RPMI7951 (cell line): Measurements from ENCODE around the gene PRKCZ. TPM values are rescaled to one million over a fixed set of nuclear protein-coding genes. Genes with fewer than 3 reads are reported as not detected.

Experiments used
- DNase-seq: peaks from one replicate; pipeline ENCODE4 v3.0.0-alpha.2; 2012; ENCODE audit warnings: low read depth
- total RNA-seq: library from RNA; depleted of rRNA; stranded (reverse); fragments of >200 nt; shearing (Covaris generic); gene quantifications from 2 replicates; pipeline ENCODE4 v1.2.3, GENCODE V29; 2014

PRKCZ gene
- total RNA-seq, 1 experiment from 2014 or later, result 2.3 TPM

DNA sequence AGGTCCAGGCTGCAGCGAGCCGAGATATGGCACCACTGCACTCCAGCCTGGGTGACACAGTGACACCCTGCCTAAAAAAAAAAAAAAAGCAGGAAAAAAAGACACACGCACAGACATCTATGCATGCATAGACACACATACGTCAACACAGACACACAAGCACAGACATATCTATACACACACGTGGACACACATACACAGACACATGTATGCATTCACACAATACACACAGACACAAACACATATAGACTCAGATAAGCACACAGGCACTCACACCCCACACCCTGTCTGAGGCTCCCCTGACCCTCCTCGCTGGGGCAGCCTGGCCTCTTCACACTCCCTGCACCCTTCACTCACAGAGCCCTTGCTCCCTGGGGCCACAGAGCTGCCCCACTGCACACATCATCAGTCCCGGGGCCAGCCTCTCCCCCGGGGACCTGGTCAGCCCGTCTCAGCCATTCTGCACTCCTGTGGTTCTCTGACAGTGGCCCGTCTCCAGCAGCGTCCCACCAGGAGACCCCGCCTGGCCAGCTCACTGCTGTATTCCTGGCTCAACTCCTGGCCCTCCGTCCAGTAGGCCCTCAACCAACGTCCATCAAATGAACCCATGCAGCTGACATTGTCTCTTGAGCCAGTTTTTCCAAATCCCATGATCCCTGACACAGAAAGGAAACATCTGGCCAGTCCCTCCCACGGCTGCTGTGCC, 4.6 kb upstream of the PRKCZ start:
- no peak for DNase-seq

DNA sequence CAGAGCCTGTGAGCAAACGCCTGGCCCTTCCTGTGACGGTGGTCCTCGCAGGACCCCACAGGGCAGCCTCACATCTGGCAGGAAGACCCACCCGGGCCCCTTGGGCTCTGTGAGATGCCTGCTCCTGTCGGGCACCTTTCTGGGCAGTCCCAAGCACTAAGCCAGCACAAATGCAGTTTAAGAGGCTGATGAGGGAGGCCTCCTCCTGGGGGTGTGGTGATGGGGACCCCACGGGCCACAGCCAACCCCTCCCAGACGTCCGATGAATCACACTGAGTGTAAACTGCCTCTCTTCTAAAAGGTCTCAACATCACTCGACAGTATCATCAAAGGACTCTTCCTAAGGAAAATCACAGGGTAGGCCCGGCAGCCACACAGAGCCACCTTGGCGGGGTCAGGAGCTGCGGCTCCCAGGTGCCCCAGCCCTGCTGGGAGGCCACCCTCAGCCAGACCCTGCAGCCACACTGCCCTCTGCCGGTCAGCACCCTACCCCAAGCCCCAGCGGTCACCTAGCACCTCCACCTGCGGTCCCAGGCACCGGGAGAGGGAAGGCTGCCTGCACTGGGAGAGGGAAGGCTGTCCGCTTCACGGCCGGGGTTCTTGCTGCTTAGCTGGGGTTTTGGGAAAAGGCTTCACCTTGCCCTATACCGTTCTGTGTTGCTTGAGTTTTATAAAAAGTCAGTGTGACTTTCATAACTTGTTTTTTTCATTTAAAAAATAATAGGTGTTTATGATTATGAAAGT, 3.9 kb upstream of the PRKCZ start:
- no peak for DNase-seq

DNA sequence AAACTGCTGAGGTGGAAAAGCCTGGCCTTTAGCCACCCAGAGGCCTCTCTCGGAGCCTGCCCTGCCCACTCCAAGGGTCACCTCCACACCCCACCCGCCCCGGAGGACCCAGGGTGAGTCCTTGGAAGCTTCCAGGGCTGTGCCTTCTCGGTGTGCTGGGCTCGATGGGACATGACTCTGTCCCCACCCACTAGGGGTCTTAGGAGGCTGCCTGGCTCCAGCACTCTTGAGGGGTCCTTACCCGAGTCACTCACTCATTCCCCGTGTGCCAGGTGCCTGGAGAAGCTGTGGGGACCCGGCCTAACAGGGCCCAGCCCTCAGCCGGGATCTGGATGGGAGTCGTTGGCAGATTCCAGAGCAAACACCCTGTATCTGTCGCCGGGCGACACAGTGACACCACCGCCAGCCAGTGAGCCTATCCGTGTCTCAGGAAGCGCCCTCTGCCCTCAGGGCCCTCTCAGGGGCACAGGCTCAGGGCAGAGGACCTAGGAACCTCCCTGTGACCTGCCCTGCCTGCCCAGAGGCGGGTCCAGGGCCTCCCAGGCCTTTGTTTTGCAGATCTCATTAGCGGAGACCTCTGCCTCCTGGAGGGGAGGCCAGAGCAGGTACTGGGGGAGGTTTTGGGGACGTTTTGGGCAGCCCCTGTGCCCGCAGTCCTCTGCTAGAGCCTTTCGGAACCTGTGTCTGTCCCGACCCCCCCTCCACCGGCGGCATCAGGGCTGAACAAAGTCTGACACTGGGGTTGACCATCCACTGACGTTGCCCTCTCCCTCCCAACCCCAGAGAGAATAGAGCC, 3.1 kb upstream of the PRKCZ start:
- no peak for DNase-seq

DNA sequence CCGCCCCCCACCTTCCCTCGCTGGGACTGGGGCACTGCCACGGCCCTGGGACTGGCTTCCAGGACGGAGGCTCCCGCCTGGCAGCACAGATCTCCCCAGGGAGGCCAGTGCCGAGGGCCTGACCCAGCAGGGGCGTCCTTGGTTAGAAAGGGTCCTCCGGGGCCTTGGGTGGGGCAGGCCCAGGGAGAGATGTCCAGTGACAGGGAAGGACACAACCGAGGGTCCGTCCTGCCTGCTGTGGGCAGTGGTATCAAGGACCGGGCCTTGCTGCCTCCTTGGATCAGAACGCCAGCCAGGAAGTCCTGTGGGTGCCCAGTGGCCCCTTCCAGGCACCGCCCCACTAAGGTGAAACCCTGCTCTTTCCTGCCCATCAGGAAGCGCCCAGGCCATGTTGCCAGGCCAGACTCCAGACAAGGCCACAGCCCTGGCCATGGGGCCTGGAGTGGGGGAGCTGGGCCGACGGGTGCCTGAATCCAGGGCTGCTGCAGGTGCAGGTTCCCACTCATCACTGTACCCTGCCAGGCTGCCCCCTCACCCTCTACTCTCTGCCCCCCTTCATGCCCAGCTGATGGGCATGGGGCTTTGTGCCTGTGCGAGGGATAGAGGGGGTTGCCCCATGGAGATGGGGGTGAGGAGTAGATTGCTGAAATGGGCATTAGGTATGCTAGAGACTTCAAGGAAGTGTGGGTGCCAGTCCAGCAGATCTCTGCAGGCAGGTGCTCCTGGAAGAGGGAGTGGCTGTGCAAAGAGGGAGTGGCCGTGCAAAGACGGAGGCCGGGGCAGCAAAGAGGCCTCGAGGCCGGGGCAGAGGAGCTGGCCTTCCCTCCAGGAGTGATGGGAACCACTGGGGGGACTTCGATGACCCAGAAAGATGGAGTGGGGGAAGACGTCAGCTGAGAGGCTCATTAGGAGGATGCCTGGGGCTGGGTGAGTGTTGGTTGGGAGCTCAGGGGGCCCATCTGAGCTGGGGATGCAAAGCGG, 2.2 kb upstream of the PRKCZ start:
- no peak for DNase-seq

DNA sequence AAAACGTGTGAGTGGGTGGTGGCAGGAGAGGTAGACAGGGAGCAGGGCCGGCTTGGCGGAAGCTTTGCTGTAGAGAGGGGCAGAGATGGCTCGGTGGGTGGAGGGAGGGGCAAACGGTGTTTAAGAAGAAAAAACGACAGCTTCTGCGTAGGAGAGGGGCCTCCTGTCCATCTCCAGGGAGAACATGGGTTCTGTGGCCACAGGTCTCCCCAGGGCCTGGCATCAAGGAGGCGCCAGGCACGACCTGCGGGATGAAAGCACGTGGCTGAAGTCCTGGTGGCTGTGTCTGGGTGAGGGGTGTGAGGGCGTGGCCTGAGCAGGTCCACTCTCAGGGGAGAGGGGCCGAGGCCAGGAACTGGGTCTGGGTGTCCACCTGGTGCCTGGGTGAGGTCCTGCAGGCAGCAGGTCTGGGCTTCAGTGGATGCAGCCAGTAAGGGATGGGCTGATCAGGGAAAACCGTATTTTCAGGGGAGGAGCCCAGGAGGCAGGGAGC, 940 bp upstream of the PRKCZ start:
- DNase-seq, result no peak

DNA sequence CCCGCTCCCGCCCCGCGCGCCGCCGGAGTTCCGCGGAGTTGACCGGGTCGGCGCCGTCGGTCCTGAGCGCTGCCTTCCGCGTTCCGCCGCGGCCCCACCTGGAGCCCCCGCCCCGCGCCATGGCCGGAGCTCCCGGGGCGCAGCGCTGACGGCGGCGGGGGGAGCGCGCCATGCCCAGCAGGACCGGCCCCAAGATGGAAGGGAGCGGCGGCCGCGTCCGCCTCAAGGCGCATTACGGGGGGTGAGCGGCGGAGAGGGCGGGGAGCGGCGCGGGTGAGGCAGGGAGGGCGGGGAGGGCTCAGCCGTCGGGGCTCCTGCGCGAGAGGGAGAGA, 216 bp downstream of the PRKCZ start:
- DNase-seq, result no peak

DNA sequence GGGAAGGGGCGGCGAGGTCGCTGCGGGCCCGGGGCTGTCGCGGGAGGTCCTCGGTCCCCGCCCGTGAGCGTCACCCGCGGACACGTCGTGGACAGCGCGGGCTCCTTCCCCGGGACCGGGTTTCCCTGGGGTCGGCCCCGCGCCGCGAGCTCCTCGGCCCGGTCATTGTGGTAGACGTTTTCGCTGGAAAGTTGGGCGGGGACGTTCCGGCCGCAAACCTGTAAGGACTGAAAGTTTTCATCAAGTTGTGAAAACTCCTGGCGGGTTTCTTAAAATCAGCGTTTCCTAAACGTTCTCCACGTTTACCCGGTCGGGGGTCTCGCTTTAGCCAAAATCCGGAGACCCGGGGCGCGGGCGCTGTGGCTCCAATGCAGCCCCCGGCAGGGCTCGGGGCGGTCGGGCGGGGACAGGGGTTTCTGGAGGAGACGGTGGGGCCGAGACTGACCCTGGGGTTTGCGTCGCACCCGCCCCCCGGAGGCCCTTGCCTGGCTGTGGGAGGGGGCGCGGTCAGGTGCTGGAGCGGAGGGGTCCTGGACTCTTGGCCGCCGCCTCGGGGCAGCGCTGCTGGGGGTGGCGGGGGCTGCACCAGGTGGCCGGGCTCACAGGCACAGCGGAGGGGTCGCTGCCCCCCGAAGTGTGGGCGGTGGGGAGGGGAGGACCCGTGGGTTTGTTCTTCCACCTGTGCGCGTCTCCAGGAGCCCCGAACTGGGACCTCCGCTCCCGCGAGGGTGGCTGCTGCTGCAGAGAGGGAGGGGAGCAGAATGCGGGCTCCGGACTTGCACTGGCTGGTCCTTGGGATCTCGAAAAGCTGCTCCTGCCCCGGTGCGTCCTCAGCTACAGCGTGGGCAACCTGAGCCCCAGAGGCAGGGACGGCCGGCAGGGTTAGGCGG, 827 bp downstream of the PRKCZ start:
- DNase-seq, result no peak

DNA sequence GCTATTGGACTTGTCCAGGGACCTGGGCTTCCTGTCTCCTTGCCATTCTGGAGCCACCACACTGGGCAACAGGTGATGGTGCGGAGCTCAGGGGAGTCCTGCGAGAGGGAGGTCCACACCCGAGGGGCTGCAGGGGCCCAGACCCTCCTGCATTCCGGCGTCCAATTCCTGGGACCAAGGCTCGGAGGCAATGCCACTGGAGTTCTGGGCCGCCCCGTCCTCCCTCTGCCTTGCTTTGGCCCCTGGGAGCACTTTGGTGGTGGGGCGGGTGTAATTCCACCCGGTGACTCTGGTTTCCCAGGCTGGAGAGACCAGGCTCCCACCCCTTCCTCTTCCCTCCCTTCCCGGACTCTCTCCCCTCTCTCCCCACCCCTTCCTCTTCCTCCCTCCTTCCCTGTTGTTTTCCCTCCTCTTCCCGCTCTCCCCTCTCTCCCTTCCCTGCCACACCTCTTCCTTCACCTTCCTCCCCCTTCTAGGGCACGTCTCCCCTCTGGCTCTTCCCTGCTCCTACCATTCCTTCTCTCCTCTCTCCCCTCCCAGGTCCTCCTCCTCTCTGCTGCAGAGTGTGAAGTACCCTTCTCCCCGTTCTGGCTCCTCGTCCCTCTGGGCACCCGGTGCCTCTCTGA, 2.0 kb downstream of the PRKCZ start:
- no peak for DNase-seq

DNA sequence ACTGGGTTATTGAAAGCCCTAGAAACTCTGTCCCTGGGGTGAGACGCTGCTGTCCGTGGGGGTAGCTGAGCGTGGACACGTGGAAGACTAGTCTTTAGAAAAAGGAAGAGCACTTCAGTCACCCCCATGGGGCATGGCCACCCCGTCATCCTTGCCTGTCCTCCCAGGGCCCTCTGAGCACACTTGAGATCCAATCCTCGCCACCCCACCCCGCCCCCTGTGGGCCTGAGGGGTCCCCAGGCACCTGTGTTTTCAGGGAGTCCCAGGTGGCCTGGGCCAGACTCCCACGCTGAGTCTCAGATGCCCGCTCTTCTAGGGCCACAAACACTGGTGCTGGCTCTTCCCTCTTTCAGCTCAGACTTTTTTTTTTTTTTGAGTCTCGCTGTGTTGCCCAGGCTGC, 2.5 kb downstream of the PRKCZ start:
- no peak for DNase-seq

DNA sequence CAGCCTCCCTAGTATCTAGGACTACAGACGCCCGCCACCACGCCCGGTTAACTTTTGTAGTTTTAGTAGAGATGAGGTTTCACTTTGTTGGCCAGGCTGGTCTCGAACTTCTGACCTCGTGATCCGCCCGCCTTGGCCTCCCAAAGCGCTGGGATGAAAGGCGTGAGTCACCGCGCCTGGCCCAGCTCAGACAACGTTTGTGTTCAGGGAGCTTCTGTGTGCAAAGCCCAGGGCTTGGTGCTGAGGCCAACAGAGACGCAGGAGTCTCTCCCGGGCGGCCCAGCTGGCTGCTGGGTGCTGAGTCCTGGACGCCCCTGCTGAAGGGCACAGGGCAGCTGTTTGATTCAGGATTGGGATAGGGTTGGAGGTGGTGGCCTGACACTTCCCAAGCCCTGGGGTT, 3.0 kb downstream of the PRKCZ start:
- no peak for DNase-seq

DNA sequence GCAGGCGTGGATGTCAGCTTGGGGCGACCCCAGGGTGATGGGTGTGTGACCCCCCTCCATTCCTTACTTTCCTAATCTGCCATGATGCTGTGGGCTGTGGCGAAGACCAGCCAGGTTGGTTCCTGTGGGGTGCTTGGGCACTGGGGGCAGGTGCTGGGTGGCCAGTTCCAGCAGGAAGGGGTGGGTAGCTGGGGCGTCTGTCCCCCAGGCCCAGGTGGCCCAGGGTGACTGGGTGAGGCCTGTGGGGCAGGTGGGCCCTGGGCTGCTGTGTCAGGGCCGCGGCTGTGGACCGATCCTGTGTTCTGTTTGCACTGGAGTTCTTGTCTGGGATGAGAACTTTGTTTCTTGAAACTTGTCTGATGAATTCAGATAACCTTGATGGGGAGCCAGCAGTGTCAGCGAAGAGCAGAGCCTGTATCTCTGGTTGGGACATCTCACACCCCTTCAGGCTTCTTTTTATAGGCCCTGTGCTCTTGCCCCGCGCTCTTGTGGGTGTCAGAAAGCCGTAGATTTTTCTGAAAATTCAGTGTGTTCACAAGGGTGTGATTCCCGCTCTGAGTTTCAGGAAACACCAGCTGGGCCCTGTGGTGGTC, 3.7 kb downstream of the PRKCZ start:
- DNase-seq, result no peak

DNA sequence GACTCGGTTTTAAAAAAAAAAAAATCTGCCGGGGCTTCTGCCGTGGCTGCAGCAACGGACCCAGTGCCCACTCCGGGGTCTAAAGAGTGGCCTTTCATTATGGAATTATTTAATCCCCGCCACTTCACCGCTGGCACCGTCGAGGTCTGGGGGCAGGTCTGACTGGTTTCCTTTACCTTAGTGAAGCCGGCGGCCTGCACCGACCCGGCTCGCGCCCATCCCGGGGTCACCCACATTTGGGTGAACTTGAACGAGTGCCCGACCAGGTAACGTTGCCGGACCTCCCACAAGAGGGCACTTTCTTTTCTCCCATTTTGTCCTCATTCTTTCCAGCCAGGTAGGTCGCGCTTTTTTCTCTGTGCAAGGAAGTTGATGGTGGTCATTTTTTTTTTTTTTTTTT, 4.3 kb downstream of the PRKCZ start:
- no peak for DNase-seq

DNA sequence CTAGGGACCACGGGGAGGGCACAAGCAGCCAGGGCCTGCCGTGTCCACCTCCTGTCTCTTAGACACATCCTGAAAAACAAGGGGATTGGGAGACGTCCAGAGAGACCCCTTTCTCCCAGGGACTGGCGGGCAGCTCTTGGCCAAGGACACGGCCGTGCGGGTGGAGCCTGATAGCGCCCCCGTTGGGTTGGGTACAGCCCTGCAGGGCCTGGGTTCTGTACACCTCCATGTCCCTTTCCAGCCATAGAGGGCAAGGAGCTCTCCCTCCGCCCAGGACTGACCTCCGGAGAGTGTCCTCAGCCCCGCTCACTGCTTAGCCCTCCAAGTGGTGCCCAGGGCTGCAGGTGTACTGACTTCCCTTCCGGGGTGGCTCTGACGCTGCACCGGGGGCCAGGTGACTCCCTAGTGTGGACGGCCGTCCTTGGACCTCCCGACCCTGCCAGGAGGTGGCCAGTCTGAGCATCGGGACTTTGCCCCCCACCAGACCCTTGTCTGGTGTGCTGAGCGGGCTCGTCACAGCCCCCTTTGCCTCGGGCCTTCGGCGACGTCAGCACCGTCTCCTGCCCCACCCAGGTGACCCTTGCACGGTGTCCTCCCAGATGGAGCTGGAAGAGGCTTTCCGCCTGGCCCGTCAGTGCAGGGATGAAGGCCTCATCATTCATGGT, 5.8 kb downstream of the PRKCZ start:
- DNase-seq, result no peak

DNA sequence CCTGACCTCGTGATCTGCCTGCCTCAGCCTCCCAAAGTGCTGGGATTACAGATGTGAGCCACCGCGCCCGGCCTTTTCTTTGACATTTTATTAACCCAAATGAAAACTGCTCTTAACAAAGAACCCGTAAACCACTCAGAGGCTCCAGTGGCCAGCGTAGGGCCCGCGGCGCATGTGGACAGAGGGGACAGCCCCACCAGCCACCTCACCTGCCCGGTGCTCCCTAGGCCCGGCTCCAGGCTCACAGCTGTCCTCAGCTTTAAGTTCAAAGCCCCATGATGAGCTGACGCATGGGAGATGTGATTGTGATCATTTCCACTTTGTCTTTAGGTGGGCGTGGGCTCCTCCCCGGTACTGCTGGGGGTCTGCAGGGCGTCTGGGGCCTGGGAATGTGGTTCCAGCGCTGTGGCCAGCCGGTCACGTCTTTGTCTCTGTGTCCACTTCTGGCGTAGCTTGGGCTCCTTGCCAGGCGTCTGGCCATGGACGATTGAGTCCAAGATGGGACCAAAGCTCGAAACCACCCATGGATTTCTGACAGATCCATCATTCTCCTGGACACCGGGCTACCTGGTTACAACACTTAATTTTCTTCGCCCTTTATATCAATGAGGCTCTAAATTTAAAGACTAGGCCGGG, 6.9 kb downstream of the PRKCZ start:
- DNase-seq, result no peak

DNA sequence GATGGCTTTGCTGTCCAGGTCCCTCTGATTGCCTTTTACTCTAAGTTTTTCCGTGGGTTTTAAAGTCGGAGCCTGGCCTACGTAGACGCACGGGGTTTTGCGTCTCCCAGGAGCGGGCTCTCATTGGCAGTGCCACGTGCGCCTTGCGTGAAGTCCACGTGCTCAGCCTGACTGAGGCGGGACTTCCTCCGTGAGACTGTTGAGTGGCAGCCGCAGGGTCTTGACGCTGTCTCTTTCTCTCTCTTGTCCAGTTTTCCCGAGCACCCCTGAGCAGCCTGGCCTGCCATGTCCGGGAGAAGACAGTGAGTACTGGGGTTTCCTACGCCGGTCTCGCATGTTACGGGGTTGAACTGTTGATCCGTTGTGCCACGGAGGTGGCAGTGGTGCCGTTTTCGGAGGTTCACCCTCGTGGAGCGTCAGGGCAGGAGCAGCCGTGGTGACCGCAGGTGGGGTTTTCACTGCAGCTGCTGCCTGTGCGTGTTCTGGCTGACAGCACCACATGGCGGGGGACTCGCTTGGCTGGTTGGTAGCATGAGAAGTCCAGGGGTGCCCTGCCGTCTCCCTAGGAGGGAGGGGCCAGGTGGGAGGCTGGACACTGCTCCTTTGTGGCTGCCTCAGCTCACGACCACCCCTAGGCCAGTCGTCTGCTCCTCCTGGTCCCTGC, 9.2 kb downstream of the PRKCZ start:
- no peak for DNase-seq

DNA sequence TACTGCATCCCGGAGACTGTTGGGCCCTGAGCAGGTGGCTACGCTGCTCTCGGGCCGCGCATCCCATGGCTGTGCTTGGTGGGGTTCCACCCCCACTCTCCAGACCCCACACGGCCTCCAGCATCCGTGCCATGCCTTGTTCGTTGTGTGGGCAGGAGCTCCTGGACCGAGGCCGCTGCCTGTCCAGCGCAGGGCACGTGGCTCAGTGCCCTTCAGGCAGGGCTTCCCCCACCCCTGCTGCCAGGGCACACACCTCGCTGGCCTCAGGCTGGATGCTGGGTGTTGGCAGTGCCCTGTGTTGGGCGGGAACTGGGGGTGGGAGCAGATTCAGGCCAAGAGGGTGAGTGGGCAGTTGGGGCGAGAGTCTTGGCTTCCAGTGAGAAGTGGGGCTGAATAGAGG, 9.9 kb downstream of the PRKCZ start:
- no peak for DNase-seq

DNA sequence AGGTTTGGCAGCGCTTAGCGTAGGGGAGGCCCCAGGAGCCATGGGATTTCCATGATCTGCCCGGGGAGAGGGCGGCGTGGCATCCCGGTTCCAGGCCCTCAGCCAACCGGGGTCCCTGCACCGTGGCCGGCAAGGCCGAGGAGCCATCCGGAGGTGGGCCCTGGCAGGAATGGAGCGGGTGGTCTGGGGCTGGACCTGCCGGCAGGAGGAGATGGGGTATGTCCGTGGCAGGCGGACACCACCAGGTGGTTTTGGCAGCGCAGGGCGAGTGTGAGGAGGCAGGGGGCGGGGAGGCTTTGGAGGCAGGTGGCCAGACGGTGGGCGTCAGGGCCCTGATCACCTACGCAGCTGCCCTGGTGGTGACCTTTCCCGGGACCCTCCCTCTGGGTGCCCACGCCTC, 10.3 kb downstream of the PRKCZ start:
- DNase-seq, result no peak
